GM12892 (cell line): Measurements from ENCODE around the gene GALT.

Experiments used
- POLR2A ChIP-seq: IDR thresholded peaks from 2 replicates; pipeline ENCODE4 v1.6.1; 2011; ENCODE audit warnings: low read depth, low read length, control low read depth
- POLR2AphosphoS5 ChIP-seq: IDR thresholded peaks from 2 replicates; pipeline ENCODE4 v1.6.1; 2011; ENCODE audit warnings: low read depth, low read length, control low read depth
- TAF1 ChIP-seq: IDR thresholded peaks from 2 replicates; pipeline ENCODE4 v1.6.1; 2011; ENCODE audit warnings: low read depth, mild to moderate bottlenecking, control low read depth, low read length, borderline replicate concordance

DNA sequence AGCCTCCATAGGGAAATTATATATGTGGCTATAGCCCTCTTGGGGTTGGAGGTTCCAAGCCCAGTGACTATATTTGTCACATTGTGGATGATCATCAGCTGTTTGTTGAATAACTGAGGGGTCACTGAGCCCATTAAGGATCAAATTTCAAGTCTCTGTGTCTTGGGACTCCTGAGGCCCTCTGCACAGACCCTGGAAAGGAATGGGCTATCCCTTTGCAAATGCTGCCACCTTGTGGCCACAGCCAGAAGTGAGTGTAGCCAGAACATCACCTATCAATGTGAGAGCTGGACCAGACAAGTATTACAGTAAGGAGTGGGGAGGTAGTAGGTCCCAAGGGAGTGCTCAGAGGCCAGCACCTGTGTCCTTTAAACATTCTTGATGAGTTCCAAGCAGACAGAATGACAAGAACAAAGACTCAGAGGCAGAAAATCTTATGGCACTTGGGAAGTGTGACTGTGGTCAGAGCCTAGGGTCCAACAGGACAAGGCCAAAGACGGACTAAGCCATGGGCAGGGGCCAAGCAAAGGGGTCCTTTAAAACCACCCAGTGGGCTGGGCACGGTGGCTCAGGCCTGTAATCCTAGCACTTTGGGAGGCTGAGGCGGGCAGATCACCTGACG, 42.8 kb upstream of the GALT start:
- TF ChIP-seq TAF1 (no peak), POLR2A (no peak), POLR2AphosphoS5 (no peak)
